Mammary epithelial cell (primary cell): Measurements from ENCODE around the gene TCF4.

Experiments
- EZH2 ChIP-seq: IDR thresholded peaks from 2 replicates; pipeline ENCODE4 v1.6.1; 2012; ENCODE audit warnings: low read length, inconsistent platforms, borderline replicate concordance
- TF ChIP-seq, protein P1 (sequence below), 2 donors: IDR thresholded peaks in 1 of 2; conservative IDR thresholded peaks in 1 of 2; 2 replicates each; pipeline ENCODE4 v1.5.1; 2011 to 2012; ENCODE audit warnings: inconsistent platforms in 2 of 2, low read length in 2 of 2, mild to moderate bottlenecking in 2 of 2, control low read depth in 1 of 2, low read depth in 1 of 2; ENCODE audit not compliant: insufficient read depth in 1 of 2; ENCODE audit errors: extremely low read depth in 1 of 2

DNA sequence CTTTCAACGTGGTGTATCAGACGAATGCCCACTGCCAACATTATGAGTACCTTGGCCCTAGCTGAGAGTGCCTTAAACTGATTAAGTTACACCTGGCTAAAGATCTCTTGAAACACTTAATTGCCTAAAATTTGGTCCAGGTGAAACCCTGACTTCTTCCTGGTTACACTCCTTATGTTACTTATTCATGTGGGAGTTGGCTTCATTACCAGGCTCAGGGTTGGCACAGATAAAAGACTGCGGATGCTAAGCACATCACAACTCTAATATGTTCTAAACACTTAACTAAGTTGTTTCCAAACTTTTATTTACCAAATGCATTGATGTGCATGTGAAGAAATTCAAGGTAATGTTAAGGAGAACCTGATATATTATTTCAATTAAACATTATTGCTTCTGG lies 298.9 kb downstream of the TCF4 start:
- TF ChIP-seq, protein P1, sequence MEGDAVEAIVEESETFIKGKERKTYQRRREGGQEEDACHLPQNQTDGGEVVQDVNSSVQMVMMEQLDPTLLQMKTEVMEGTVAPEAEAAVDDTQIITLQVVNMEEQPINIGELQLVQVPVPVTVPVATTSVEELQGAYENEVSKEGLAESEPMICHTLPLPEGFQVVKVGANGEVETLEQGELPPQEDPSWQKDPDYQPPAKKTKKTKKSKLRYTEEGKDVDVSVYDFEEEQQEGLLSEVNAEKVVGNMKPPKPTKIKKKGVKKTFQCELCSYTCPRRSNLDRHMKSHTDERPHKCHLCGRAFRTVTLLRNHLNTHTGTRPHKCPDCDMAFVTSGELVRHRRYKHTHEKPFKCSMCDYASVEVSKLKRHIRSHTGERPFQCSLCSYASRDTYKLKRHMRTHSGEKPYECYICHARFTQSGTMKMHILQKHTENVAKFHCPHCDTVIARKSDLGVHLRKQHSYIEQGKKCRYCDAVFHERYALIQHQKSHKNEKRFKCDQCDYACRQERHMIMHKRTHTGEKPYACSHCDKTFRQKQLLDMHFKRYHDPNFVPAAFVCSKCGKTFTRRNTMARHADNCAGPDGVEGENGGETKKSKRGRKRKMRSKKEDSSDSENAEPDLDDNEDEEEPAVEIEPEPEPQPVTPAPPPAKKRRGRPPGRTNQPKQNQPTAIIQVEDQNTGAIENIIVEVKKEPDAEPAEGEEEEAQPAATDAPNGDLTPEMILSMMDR (conservative IDR thresholded peaks at IDR 0.05 in 1 of 2, IDR thresholded peaks at IDR 0.05 in 1 of 2; ENCODE audit: extremely low read depth in 1 of 2, insufficient read depth in 1 of 2, low read depth in 1 of 2, low read length in 2 of 2): no peak
- TF ChIP-seq EZH2: no peak
